ENCODE results near the gene FOXO6.

The FOXO6 gene

GRCh38 chr1:41427916-41428737 is 66.9 kb downstream of the FOXO6 start:
- DNase-seq: no peak

DNA sequence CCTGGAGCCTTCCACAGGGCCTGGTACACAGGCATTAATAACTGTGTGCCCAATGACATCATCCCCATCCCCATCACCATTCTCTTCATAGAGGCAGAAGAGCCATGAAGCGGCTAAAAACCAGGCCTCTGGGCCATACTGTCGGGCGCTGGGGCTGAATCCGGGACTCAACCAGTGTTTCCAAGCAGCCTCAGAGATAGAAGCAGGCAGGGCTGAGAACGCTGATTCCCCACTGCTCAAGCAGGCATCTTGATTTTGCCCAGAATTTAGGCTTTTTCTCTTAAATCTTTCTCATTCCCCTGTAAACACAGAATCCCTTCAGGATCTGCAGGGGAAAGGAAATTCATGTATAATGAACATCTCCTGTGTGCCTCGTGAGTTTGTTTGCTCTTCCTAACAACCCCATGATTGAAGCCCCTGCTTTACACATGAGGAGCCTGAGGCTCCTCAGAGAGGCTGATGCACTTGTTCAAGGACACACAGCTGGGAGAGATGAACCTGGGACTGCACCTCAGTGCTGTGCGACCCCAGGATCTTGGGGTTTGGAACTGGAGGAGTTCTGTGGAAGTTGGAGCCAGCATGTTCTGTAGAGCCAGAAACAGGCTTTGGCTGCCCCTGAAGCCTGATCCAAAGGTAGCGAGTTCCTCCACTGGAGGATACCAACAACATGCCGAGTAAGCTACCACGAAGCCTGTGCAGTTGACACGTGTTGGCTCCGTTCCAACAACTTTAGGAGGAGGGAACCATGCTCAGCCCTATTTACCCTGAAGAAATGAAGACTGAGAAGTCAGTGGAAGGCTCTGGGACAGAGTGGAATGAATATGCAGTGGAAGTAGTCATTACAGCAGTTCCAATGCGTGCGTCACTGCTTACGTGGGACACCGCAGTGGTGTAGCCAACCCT is 67.8 kb downstream of the FOXO6 start:
- DNase-seq: no peak

GRCh38 chr1:41429641-41430035 is 68.4 kb downstream of the FOXO6 start:
- no peak for DNase-seq

GRCh38 chr1:41430069-41430468 is 68.8 kb downstream of the FOXO6 start:
- no peak for DNase-seq

DNA sequence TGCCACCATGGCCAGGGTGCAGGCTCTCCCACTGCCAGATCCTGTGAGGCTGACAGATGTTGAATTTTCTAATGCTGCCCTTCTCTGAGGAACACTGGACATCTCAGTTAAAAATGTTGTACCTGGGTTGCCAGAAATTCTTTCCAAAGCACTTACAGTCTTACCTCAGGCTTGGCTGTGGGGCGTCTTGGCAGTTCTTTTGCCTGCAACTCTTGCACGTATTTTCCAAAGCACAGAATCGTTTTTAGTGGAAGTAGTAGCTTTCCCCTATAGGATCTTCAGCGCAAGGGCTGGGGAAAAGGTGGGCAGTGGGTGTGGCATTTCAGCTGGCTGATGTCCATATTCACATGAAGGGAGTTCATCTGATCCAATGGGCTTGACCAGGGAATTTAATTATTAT is 69.3 kb downstream of the FOXO6 start:
- DNase-seq: no peak

DNA sequence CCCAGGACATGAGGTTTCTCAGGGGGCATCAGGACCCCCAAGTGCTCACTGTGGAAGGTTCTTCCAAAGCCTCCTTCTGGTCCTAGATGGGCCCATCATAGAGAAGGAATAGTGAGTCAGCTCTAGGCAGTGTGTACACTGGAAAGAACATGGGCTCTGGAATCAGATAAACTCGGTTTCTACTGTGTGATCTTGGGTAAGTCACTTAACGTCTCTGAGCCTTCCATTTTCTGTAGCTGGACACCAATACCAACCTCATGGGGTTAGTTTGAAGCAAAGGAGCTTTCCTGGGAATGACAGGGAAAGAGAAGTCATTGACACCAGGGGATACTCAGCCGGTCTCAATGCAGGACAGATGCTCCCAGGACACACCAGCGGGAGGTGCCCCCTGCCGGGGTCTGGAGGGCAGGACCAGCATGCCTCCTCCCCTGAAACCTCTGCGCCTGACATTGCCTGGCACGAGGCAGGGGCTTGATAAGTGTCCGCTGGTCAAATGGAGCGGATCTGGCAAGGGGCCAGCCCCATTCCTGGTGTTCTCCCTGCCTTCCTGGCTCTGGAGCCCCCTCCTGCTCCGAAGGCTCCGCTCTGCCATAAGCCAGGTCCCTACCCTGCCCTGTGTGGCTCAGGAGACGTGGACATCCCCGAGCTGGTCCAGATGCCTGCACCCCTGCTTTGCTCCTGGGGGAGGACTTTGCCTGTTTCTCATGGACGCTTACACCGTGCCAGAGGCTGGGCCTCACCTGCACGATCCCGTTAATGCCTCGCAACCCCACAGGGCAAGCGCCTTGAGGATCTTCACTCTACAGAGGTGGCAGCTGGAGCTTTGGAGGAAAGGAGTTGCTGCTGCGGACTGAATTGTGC is 70.5 kb downstream of the FOXO6 start:
- DNase-seq: peak in 1 of 14 donors; percentile 4
